Activated CD4-positive, alpha-beta T cell treated with anti-CD3 and anti-CD28 coated beads, Interleukin-2, Interleukin-6, amounts not matched to agents 100 ng/mL and 50 ng/mL, durations not matched to agents 16 hours and 8 hours (primary cell): ENCODE measurements around the gene ITGB2.
"Not testable (repeated sequence)": the region's sequence is repeated elsewhere in the genome, so short reads cannot be mapped to it uniquely, and the experiment has no call there.

Source experiments
- DNase-seq: peaks from one replicate; pipeline ENCODE4 v3.0.0-alpha.2; 2020

Gene ITGB2

GRCh38 chr21:44940116-44940631, 19.5 kb upstream of the ITGB2 start:
- DNase-seq, result no peak

DNA sequence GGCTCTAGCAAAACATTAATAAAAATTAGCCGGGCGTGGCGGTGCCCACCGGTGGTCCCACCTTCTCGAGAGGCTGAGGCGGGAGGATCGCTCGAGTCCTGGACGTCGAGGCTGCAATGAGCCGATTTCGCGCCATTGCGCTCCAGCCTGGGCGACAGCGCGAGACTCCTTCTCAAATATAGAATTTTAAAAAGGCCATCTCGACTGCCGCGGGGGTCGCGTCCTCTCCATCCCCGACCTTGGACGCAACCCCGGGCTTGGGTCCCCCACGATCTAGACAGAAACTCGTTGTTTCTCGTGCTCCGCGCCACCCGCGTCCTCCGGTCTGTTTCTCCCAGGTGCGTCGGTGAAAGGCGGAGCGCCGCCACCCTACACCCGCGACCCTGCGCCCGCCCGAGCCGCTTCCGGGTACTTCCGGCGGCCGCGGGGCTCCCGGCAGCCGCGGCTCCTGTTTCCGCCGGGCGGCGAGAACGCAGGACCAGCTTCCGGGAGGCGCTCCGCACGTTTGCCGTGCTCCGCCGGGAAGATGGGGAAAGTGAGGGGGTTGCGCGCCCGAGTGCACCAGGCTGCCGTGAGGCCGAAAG, 18.9 kb upstream of the ITGB2 start, which contains the start of gene SLX9:
SLX9 (plus strand) TSS at position 498 of the 584 bp plus-strand sequence; CDS start at position 527, 29 bp downstream.
- peak; percentile 90 for DNase-seq

GRCh38 chr21:44938772-44939531, 18.3 kb upstream of the ITGB2 start:
- DNase-seq, result no peak

- DNase-seq, result no peak
Measured at GRCh38 chr21:44935533-44935927, 14.8 kb upstream of the ITGB2 start.

DNA sequence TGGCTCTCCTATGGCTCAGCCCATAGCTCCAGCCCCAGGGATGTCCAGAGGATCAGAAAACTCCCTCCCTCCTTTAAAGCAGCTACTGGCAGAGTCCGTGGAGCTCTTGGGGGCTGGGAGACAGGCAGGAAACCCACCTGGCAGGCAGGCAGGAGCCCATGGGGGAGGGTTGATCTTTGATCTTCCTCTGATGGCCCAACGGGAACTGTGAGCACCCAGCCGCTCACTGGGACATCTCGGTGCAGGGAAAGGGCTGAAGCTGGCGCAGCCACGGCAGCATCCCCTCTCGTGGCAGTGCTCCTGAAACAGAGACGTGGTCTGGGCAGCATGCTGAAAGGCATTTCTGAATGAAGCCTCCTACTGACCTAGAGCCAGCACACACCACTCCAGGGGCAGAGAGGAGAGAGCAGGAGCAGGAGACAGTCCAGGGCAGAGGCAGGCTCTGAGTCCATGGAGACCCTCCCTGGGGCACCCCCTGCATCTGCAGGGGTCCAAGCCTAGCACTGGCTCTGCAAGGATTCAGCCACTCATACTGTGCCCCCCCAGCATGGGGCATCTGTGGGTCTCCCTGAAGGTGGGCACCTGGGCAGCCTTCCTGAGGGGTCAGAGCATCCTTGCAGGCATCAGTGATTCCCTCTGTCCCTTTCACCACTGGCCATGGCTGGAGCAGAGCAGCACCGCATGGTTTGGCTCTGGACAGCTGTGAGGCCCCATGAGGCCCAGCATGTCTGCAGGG, 14.3 kb upstream of the ITGB2 start:
- no peak for DNase-seq

DNA sequence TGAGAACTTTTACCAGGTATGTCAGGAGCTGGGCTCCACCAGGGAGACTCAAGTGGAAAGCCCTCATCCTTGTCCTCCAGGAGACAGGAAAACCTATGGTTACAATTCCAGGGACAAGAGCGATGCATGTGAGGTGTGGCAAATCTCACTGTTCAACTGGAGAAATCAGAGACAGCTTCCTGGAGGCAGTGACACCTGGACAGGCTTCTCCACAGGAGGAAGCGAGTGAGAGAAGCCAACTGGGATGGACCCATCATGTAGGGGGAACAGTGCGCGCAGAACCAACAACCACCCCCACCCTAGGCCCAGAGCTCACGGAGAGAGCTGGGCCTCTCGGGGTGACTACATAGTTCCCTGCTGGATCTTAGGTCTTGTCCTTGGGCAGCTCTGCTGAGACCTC, 13.6 kb upstream of the ITGB2 start:
- no peak for DNase-seq

GRCh38 chr21:44933918-44934260, 13.2 kb upstream of the ITGB2 start:
- DNase-seq, result no peak

- DNase-seq, result no peak
Measured at GRCh38 chr21:44933199-44933917, 12.7 kb upstream of the ITGB2 start.

- peak; percentile 69 for DNase-seq
Measured at GRCh38 chr21:44932408-44933181, 11.9 kb upstream of the ITGB2 start.

DNA sequence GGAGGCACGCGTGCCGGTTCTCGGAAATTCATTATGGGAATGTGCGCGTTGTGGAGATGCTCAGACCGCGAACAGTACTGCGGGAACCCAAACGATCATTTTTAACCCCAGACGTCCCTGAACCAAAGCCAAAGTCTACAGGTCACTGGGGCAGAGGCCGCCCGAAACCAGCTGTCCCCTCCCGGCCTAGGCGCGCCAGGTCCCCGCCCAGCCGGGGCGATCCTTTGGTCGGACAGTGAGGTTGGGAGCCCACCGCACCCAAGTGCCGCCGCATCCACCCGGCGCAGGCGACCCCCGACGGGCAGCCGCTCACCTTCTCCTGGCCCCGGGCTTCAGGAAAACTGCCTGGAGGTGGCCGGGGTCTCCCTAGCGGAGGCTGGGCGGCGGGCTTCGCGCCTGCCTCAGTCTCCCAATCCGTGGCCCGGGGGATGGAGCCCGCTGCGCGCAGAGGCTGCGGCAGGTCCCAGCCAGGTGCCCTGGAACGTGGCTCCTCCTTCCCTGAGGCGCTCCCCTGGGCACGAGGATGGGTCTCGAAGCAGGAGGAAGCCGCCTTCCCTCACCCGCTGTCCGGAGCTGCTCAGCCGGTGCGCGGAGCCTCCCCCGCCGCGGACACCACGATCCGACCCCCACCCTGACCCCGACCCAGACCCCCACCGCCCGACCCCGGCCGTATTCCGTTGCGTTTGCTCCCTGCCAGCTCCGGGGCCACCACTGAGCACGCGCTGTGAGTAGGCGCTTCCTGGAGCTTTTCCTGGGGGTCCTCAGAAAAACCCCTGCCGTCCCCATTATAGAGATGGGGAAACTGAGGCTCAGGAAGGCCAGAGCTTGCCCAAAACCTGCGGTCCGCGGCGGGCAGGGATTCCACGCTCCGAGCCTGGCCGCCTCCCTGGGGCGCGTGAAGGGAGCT, 11.1 kb upstream of the ITGB2 start:
- DNase-seq, result peak; percentile 18

DNA sequence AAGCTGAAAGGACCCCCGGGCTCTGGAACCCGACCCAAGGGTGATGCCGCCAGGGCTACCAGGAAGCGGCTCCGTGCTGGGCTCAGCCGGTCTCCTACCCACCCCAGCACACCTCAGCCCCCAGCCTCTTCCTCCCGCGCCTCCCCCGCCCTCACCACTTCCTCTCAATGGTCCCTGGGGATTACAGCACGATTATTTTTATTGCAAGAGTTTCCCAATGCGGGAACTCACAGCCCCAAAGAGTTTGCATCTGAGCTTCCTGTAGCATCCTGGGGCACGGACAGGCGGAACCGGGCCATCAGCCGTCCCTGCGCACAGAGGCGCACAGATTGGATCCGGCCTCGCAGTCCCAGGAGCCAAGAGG, 10.4 kb upstream of the ITGB2 start:
- DNase-seq, result peak; percentile 60

DNA sequence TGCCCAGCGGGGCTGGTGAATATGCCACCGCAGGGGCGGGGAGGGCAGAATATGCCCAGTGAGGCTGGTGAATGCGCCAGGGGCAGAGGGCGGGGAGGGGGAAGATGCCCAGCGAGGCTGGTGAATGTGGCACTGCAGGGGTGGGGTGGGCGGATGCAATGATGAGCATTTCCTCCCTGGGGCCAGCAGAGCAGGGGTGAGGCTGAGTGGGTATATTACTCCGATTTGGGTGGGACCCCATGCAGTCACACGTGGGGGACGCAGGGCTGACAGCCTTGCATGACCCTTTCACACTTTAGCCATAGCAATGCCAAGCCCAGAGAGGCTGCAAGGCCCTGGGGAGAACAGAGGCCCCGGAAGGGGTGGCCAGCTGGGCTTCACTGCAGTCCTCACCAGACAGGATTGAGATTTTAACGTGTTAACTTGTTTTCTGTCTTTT, 9.9 kb upstream of the ITGB2 start:
- peak; percentile 64 for DNase-seq

- no peak for DNase-seq
Measured at GRCh38 chr21:44929799-44930542, 9.3 kb upstream of the ITGB2 start.

DNA sequence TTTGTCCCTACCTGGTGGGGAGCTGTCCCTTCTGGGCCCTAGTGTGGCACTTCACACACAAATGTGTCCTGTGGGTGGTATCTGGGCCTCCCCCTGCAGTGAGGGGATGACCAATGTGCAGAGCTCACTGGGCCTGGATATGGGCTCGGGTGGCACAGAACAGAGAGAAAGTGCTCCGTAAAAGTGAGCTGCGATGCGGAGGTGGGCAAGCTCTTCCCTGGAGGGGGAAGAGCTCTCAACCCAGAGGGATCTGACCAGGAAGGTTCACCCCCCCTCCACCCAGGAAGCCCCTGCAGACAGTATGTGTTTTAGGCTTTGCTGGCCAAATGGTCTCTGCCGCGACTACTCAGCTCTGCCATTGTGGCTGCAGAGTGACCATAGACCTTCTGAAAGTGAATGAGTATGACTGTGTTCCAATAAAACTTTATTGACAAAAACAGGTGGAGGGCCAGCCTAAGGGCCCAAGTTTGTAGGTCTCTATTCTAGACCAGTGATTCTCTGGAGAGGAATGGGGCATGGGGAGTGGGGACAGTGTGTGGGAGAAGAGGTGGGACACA, 8.6 kb upstream of the ITGB2 start:
- DNase-seq, result no peak

- not testable (repeated sequence) for DNase-seq
Measured at GRCh38 chr21:44928500-44929241, 8.0 kb upstream of the ITGB2 start.

- peak; percentile 93 for DNase-seq
Measured at GRCh38 chr21:44927587-44928461, 7.1 kb upstream of the ITGB2 start.

DNA sequence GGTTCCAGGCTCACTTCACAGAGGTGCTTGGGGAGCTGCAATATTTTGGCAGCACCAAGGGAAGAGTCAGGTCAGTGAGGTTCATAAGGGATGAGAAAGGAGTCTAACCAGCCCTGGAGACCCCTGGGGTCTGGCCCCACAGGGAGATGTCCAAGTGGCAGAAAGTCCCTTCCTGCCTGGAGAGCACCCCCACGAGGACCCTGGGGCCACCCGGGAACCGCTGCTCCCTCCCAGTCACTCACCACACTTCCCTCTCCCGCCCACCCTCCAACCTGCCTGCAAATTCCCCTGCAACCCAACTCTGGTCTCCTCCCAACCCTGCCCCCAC, 6.5 kb upstream of the ITGB2 start:
- DNase-seq, result no peak

- peak; percentile 66 for DNase-seq
Measured at GRCh38 chr21:44926331-44927101, 5.8 kb upstream of the ITGB2 start.
